Mononuclear cell (primary cell): ENCODE measurements around the gene C9orf50. TPM values are rescaled to one million over a fixed set of nuclear protein-coding genes. Genes with fewer than 3 reads are reported as not detected.
"Not testable (repeated sequence)": the region's sequence is repeated elsewhere in the genome, so short reads cannot be mapped to it uniquely, and the experiment has no call there.

Source experiments
- H3K27me3 ChIP-seq: 2 replicates; pipeline ENCODE4 v1.6.0; 2011; ENCODE audit warnings: low read length, control low read depth; ENCODE audit not compliant: insufficient read depth
- H3K4me1 ChIP-seq: 2 replicates; pipeline ENCODE4 v1.5.1; 2011; ENCODE audit warnings: mild to moderate bottlenecking, low read length, control low read depth; ENCODE audit not compliant: insufficient read depth
- H3K4me3 ChIP-seq: 2 replicates; pipeline ENCODE4 v1.5.1; 2011; ENCODE audit warnings: mild to moderate bottlenecking, low read length, moderate library complexity
- H3K9me3 ChIP-seq: 2 replicates; pipeline ENCODE4 v1.5.1; 2011; ENCODE audit warnings: low read depth, mild to moderate bottlenecking, control low read depth, low read length
- total RNA-seq: library from RNA; depleted of rRNA; stranded (reverse); fragments of >200 nt; gene quantifications from one replicate; pipeline ENCODE4 v1.2.3, GENCODE V29; 2012

Gene C9orf50
- total RNA-seq, 1 donor = not detected

GRCh38 chr9:129640086-129640870, 19.4 kb upstream of the C9orf50 start:
- Histone ChIP-seq H3K9me3 (no peaks in the 10 kb centered on the region), H3K27me3 (no peaks in the 10 kb centered on the region), H3K4me3 (no peak overlapping the region), H3K4me1 (peaks cover 25% of the 10 kb centered on the region)

- Histone ChIP-seq H3K9me3 (no peaks in the 10 kb centered on the region), H3K4me3 (no peak overlapping the region)
These were observed 18.8 kb upstream of the C9orf50 start for GRCh38 chr9:129639756-129640085.

GRCh38 chr9:129639034-129639630, 18.2 kb upstream of the C9orf50 start:
- no peaks in the 10 kb centered on the region for H3K9me3 ChIP-seq
- H3K27me3 ChIP-seq = no peaks in the 10 kb centered on the region
- no peak overlapping the region for H3K4me3 ChIP-seq
- peaks cover 25% of the 10 kb centered on the region for H3K4me1 ChIP-seq

More at GRCh38 chr9:129639756-129640085, 18.8 kb upstream of the C9orf50 start:
- Histone ChIP-seq H3K27me3 (no peaks in the 10 kb centered on the region), H3K4me1 (peaks cover 25% of the 10 kb centered on the region)

GRCh38 chr9:129637673-129638439, 17.0 kb upstream of the C9orf50 start:
- Histone ChIP-seq H3K27me3 (no peaks in the 10 kb centered on the region), H3K9me3 (no peaks in the 10 kb centered on the region), H3K4me3 (no peak overlapping the region), H3K4me1 (peaks cover 25% of the 10 kb centered on the region)

- Histone ChIP-seq H3K4me1 (peaks cover 20% of the 10 kb centered on the region), H3K27me3 (no peaks in the 10 kb centered on the region), H3K4me3 (no peak overlapping the region), H3K9me3 (no peaks in the 10 kb centered on the region)
These were observed 16.2 kb upstream of the C9orf50 start for GRCh38 chr9:129637102-129637501.

- peaks cover 17% of the 10 kb centered on the region for H3K4me1 ChIP-seq
- not testable (repeated sequence) for H3K4me3 ChIP-seq, H3K27me3 ChIP-seq, H3K9me3 ChIP-seq
These were observed 15.4 kb upstream of the C9orf50 start for GRCh38 chr9:129636343-129636742.

- Histone ChIP-seq H3K4me3 (no peak overlapping the region), H3K4me1 (peaks cover 7% of the 10 kb centered on the region), H3K9me3 (no peaks in the 10 kb centered on the region), H3K27me3 (no peaks in the 10 kb centered on the region)
These were observed 14.5 kb upstream of the C9orf50 start for GRCh38 chr9:129635099-129636065.

GRCh38 chr9:129633848-129634247, 12.9 kb upstream of the C9orf50 start:
- Histone ChIP-seq H3K4me3 (no peak overlapping the region), H3K4me1 (peaks cover 5% of the 10 kb centered on the region), H3K9me3 (no peaks in the 10 kb centered on the region), H3K27me3 (no peaks in the 10 kb centered on the region)

GRCh38 chr9:129633207-129633606, 12.3 kb upstream of the C9orf50 start:
- Histone ChIP-seq H3K4me1 (peaks cover 9% of the 10 kb centered on the region), H3K27me3 (no peaks in the 10 kb centered on the region), H3K4me3 (no peak overlapping the region), H3K9me3 (no peaks in the 10 kb centered on the region)

- no peak overlapping the region for H3K4me3 ChIP-seq
- no peaks in the 10 kb centered on the region for H3K27me3 ChIP-seq
- H3K9me3 ChIP-seq = no peaks in the 10 kb centered on the region
- H3K4me1 ChIP-seq = peaks cover 17% of the 10 kb centered on the region
These were observed 11.6 kb upstream of the C9orf50 start for GRCh38 chr9:129632460-129632859.

GRCh38 chr9:129631674-129632129, 10.8 kb upstream of the C9orf50 start:
- Histone ChIP-seq H3K27me3 (no peaks in the 10 kb centered on the region), H3K9me3 (no peaks in the 10 kb centered on the region), H3K4me1 (peaks cover 24% of the 10 kb centered on the region), H3K4me3 (no peak overlapping the region)

- H3K4me3 ChIP-seq = no peak overlapping the region
- no peaks in the 10 kb centered on the region for H3K27me3 ChIP-seq
- no peaks in the 10 kb centered on the region for H3K9me3 ChIP-seq
- H3K4me1 ChIP-seq = peaks cover 29% of the 10 kb centered on the region
These were observed 10.2 kb upstream of the C9orf50 start for GRCh38 chr9:129630967-129631673.

GRCh38 chr9:129629251-129629820, 8.4 kb upstream of the C9orf50 start:
- Histone ChIP-seq H3K4me1 (peaks cover 45% of the 10 kb centered on the region), H3K9me3 (no peaks in the 10 kb centered on the region), H3K4me3 (no peak overlapping the region), H3K27me3 (no peaks in the 10 kb centered on the region)

- Histone ChIP-seq H3K4me1 (peaks cover 50% of the 10 kb centered on the region), H3K4me3 (no peak overlapping the region), H3K9me3 (no peaks in the 10 kb centered on the region), H3K27me3 (no peaks in the 10 kb centered on the region)
These were observed 7.8 kb upstream of the C9orf50 start for GRCh38 chr9:129628709-129629108.
